Endothelial cell of umbilical vein (primary cell): ENCODE results near the gene TRIM61. TPM values are rescaled to one million over a fixed set of nuclear protein-coding genes. Genes with fewer than 3 reads are reported as not detected.
"Not testable (repeated sequence)": the region's sequence is repeated elsewhere in the genome, so short reads cannot be mapped to it uniquely, and the experiment has no call there.

Experiments
- BruUV-seq: library from RNA; stranded (reverse); fragments of 400-500 nt; replicated peaks from 2 replicates; lab custom pipeline; 2021; lab: Mats Ljungman, UMichigan
- CTCF ChIA-PET: fragments of 300-600, 350-600 bp; sonication (Branson Sonifier 250); formaldehyde crosslinking; loops from one replicate; lab custom pipeline; 2021; ENCODE audit warnings: antibody characterized with exemption, inconsistent platforms; lab: Charles Lee
- POLR2A ChIA-PET: fragments of 300-600, 350-600 bp; sonication (Branson Sonifier 250); formaldehyde crosslinking; loops from one replicate; lab custom pipeline; 2021; ENCODE audit warnings: antibody characterized with exemption, inconsistent platforms; lab: Charles Lee
- DNase-seq: peaks from one replicate; pipeline ENCODE4 v3.0.0-alpha.2; 2011; ENCODE audit warnings: low read depth, low spot score
- FAIRE-seq: peaks from 2 replicates; lab custom pipeline; 2011; peaks lifted over from hg19 to GRCh38; lab: Jason Lieb, UNC
- H2AFZ ChIP-seq: 2 replicates; pipeline ENCODE4 v1.6.0; 2012; ENCODE audit warnings: low read depth, low read length, control low read depth, inconsistent platforms
- H3K27ac ChIP-seq: 2 replicates; pipeline ENCODE4 v1.5.1; 2011; ENCODE audit warnings: low read depth, mild to moderate bottlenecking, control low read depth, low read length, moderate library complexity; ENCODE audit not compliant: insufficient read depth
- H3K27me3 ChIP-seq, 2 experiments: 2 replicates each; pipeline versions ENCODE4 v1.6.0 to v1.6.1; 2011; ENCODE audit warnings: low read length in 2 of 2, mixed read lengths in 1 of 2; ENCODE audit not compliant: control insufficient read depth in 2 of 2, insufficient read depth in 2 of 2
- H3K36me3 ChIP-seq, 2 experiments: 2 replicates in 1 of 2; 3 replicates in 1 of 2; pipeline ENCODE4 v1.5.1; 2011; ENCODE audit warnings: low read length in 2 of 2, mild to moderate bottlenecking in 1 of 2, moderate library complexity in 1 of 2; ENCODE audit not compliant: control insufficient read depth in 2 of 2, insufficient read depth in 2 of 2; ENCODE audit errors: extremely low read depth in 1 of 2
- H3K4me1 ChIP-seq: 3 replicates; pipeline ENCODE4 v1.5.1; 2011; ENCODE audit warnings: mild to moderate bottlenecking, low read length; ENCODE audit not compliant: control insufficient read depth, insufficient read depth; ENCODE audit errors: extremely low read depth
- H3K4me2 ChIP-seq: 2 replicates; pipeline ENCODE4 v1.6.1; 2011; ENCODE audit warnings: low read length, control low read depth, mixed read lengths; ENCODE audit not compliant: insufficient read depth
- H3K4me3 ChIP-seq, 3 experiments: fragments of 200-600 bp in 1 of 3; sonication (generic), shearing (Covaris generic) in 1 of 3; replicated peaks in 1 of 3; 2 replicates each; pipeline ENCODE4 v1.5.1; 2011 to 2016; ENCODE audit warnings: control low read depth in 3 of 3, low read length in 3 of 3, mild to moderate bottlenecking in 2 of 3, inconsistent platforms in 1 of 3, low read depth in 1 of 3, moderate library complexity in 1 of 3; ENCODE audit not compliant: insufficient read depth in 1 of 3
- H3K79me2 ChIP-seq: 2 replicates; pipeline ENCODE4 v1.6.0; 2012; ENCODE audit warnings: low read length, inconsistent platforms; ENCODE audit not compliant: control insufficient read depth, insufficient read depth
- H3K9ac ChIP-seq: replicated peaks from 2 replicates; pipeline ENCODE3; 2011; ENCODE audit warnings: low read length, control low read depth; ENCODE audit not compliant: insufficient read depth; ENCODE audit errors: extremely low read depth
- H3K9me1 ChIP-seq: replicated peaks from 3 replicates; pipeline ENCODE4 v1.6.0; 2011; ENCODE audit warnings: mild to moderate bottlenecking, low read length; ENCODE audit not compliant: control insufficient read depth, insufficient read depth; ENCODE audit errors: extremely low read depth
- H3K9me3 ChIP-seq: replicated peaks from 2 replicates; pipeline ENCODE4 v1.5.1; 2012; ENCODE audit warnings: low read length, inconsistent platforms; ENCODE audit not compliant: control insufficient read depth, insufficient read depth
- H4K20me1 ChIP-seq: replicated peaks from 2 replicates; pipeline ENCODE3; 2011; ENCODE audit warnings: mild to moderate bottlenecking, low read length; ENCODE audit not compliant: control insufficient read depth, insufficient read depth; ENCODE audit errors: extremely low read depth
- FOS ChIP-seq: IDR thresholded peaks from 2 replicates; pipeline ENCODE4 v1.6.1; 2011; ENCODE audit warnings: mild to moderate bottlenecking, low read length, moderate library complexity, borderline replicate concordance; ENCODE audit not compliant: insufficient read depth
- POLR2A ChIP-seq: IDR thresholded peaks from 2 replicates; pipeline ENCODE4 v1.6.1; 2012; ENCODE audit warnings: low read depth, mild to moderate bottlenecking, control low read depth, low read length
- dilution Hi-C: fragments of 300-500 bp; cut with MboI; formaldehyde crosslinking; loops from one replicate; pipeline ENCODE4 v1.15.0; 2019; ENCODE audit warnings: low sequenced_read_pairs; ENCODE audit not compliant: extremely low pct_ligation_motif_present
- intact Hi-C: fragments of 100-400 bp; cut with micrococcal nuclease; formaldehyde crosslinking; loops from one replicate; pipeline ENCODE4 v1.10.0; 2022
- polyA plus RNA-seq, 4 experiments: library from polyadenylated mRNA; depleted of rRNA in 3 of 4; stranded (reverse) in 3 of 4; unstranded in 1 of 4; fragments of >200 nt; gene quantifications; 2 replicates each; pipeline versions ENCODE4 v1.2.1 to v1.2.3, GENCODE V29; 2011 to 2012; ENCODE audit warnings: missing spikeins in 1 of 4
- total RNA-seq: library from RNA; stranded (reverse); gene quantifications from 2 replicates; pipeline ENCODE4 v1.2.3, GENCODE V29; 2021

TRIM61 gene
- total and polyA plus RNA-seq, 2 donors (not counting 3 experiments of a cell fraction or from before 2014, with no cell fraction given) = 0.22 TPM; not detected in 1

GRCh38 chr4:164998526-164999080, 21.1 kb upstream of the TRIM61 start:
- H3K27ac ChIP-seq, H3K4me3 ChIP-seq, H3K79me2 ChIP-seq, FAIRE-seq, H3K9me1 ChIP-seq, BruUV-seq, DNase-seq, H3K27me3 ChIP-seq, H3K4me2 ChIP-seq, CTCF ChIA-PET, POLR2A ChIA-PET, intact Hi-C loops, H3K9ac ChIP-seq, H3K4me1 ChIP-seq, H3K36me3 ChIP-seq, H4K20me1 ChIP-seq, dilution Hi-C loops, H3K9me3 ChIP-seq, H2AFZ ChIP-seq: not testable (repeated sequence)

- Histone ChIP-seq H3K79me2 (no peaks in the 10 kb centered on the region), H2AFZ (no peak overlapping the region), H3K4me1 (no peaks in the 10 kb centered on the region), H3K36me3 (no peaks in the 10 kb centered on the region), H3K4me2 (no peak overlapping the region), H3K27ac (no peak overlapping the region), H3K9me3 (no peaks in the 10 kb centered on the region), H3K27me3 (no peaks in the 10 kb centered on the region), H3K9ac (no peak overlapping the region), H3K9me1 (no peaks in the 10 kb centered on the region), H4K20me1 (no peaks in the 10 kb centered on the region), H3K4me3 (no peak overlapping the region)
- TF ChIP-seq FOS = no peak
- TF ChIP-seq POLR2A = no peak
- dilution Hi-C loops (no loop called here), intact Hi-C loops (no loop called here)
- DNase-seq (no peak), FAIRE-seq (no peak)
- ChIA-PET CTCF (no interaction called here), POLR2A (no interaction called here)
- BruUV-seq = no TSS peak
Observed at GRCh38 chr4:164997941-164998340, 20.5 kb upstream of the TRIM61 start.
